K562 (cell line): ENCODE results near the gene PIK3R4. TPM values are rescaled to one million over a fixed set of nuclear protein-coding genes. Genes with fewer than 3 reads are reported as not detected.
A peak's percentile ranks its signal among the peaks of the same experiment; 100 is the strongest.

Experiments used
- DDX20 ChIP-seq: fragments of 450-650 bp; IDR thresholded peaks from 2 replicates; pipeline ENCODE4 v1.6.1; 2016; ENCODE audit warnings: missing genetic modification characterization, low read depth, mild to moderate bottlenecking, missing compliant biosample characterization, moderate library complexity
- DLX4 ChIP-seq: fragments of 250-450 bp; sonication (Bioruptor Pico); IDR thresholded peaks from 2 replicates; pipeline ENCODE4 v1.6.1; 2021; ENCODE audit warnings: mild to moderate bottlenecking
- HNRNPUL1 ChIP-seq: fragments of 200-400 bp; formaldehyde crosslinking; IDR thresholded peaks from 2 replicates; pipeline ENCODE4 v1.6.1; 2017; ENCODE audit warnings: low read length
- MAFF ChIP-seq: IDR thresholded peaks from 2 replicates; pipeline ENCODE4 v1.6.1; 2012; ENCODE audit warnings: low read length, improper control_type of control experiment
- MNT ChIP-seq, 2 experiments: fragments of 450-650 bp; conservative IDR thresholded peaks; 2 replicates each; pipeline ENCODE4 v1.6.1; 2017; ENCODE audit warnings: mild to moderate bottlenecking in 2 of 2, moderate library complexity in 2 of 2
- NUFIP1 ChIP-seq: fragments of 450-650 bp; IDR thresholded peaks from 2 replicates; pipeline ENCODE4 v1.6.1; 2018; ENCODE audit not compliant: partially characterized antibody
- PCBP2 ChIP-seq: fragments of 200-400 bp; formaldehyde crosslinking; IDR thresholded peaks from 2 replicates; pipeline ENCODE4 v1.6.1; 2018; ENCODE audit warnings: low read length, low read depth, mild to moderate bottlenecking, moderate library complexity; ENCODE audit not compliant: poor library complexity, severe bottlenecking
- RCOR1 ChIP-seq, 2 experiments: IDR thresholded peaks; 2 replicates each; pipeline ENCODE4 v1.6.1; 2012; ENCODE audit warnings: low read depth in 2 of 2, low read length in 2 of 2, borderline replicate concordance in 1 of 2, improper control_type of control experiment in 1 of 2
- SFPQ ChIP-seq: fragments of 200-400 bp; formaldehyde crosslinking; IDR thresholded peaks from 2 replicates; pipeline ENCODE4 v1.6.1; 2017; ENCODE audit warnings: mild to moderate bottlenecking, low read depth, low read length, moderate library complexity
- ZEB2 ChIP-seq: fragments of 450-650 bp; IDR thresholded peaks from 2 replicates; pipeline ENCODE4 v1.6.1; 2016
- ZNF740 ChIP-seq, 3 experiments: fragments of 200-800 bp in 1 of 3; sonication (Bioruptor generic) in 1 of 3; sonication (generic) in 1 of 3; formaldehyde crosslinking in 1 of 3; IDR thresholded peaks; 2 replicates each; pipeline versions ENCODE4 v1.6.1 to v1.8.0; 2016 to 2022; ENCODE audit warnings: mild to moderate bottlenecking in 2 of 3, missing compliant biosample characterization in 2 of 3, missing genetic modification characterization in 2 of 3, missing genetic modification reagents in 1 of 3
- polyA plus RNA-seq, 8 experiments: library from polyadenylated mRNA; depleted of rRNA in 4 of 8; stranded (reverse) in 5 of 8; unstranded in 3 of 8; fragments of >200 nt; fragmentation: Nextera tagmentation in 2 of 8; fragmentation: Illumina TruSeq in 1 of 8; extraction: Ambion mirVana in 2 of 8; extraction: Trizol in 1 of 8; gene quantifications; 2 replicates each; pipeline versions ENCODE4 v1.2.1 to v1.2.3, GENCODE V29; 2011 to 2014; ENCODE audit warnings: inconsistent platforms in 1 of 8, missing spikeins in 1 of 8
- total RNA-seq, 7 experiments: library from RNA; depleted of rRNA in 6 of 7; stranded (reverse); fragments of >200 nt in 6 of 7; fragmentation: Illumina TruSeq in 2 of 7; extraction: Trizol in 2 of 7; gene quantifications; 2 replicates each; pipeline versions ENCODE4 v1.2.1 to v1.2.3, GENCODE V29; 2011 to 2021; ENCODE audit warnings: low replicate concordance in 1 of 7

The PIK3R4 gene
- total and polyA plus RNA-seq, 9 of the 15 experiments (the other 6 are each of a cell fraction or from before 2014, with no cell fraction given) = 20.6 to 45.8 (median 26.0) TPM

- TF ChIP-seq MNT (conservative IDR thresholded peaks at IDR 0.05) (no peak), DDX20 (no peak), HNRNPUL1 (no peak), NUFIP1 (no peak), PCBP2 (no peak), SFPQ (no peak), ZNF740 (CRISPR knock-in tag; IDR thresholded peaks at IDR 0.05) (no peak), ZNF740 (tag; IDR thresholded peaks at IDR 0.05) (no peak), ZEB2 (no peak), RCOR1 (IDR thresholded peaks at IDR 0.05; ENCODE audit: borderline replicate concordance in 1 of 2, low read depth in 2 of 2, low read length in 2 of 2) (peak in 1 of 2 experiments; percentile 66; a peak in 1 of 4 replicates), MAFF (no peak), DLX4 (CRISPR knock-in tag) (no peak)
Measured at GRCh38 chr3:130677343-130677742, 69.3 kb downstream of the PIK3R4 start (continued).
